Activated T-cell treated with anti-CD3 and anti-CD28 coated beads for 24 hours (primary cell): Measurements from ENCODE around the gene PSMB1.

Source experiments
- DNase-seq: peaks from one replicate; pipeline ENCODE4 v3.0.0-alpha.2; 2020; ENCODE audit warnings: low read depth

PSMB1 gene

GRCh38 chr6:170552765-170553533 lies at the start of gene PSMB1:
Gene PSMB1 (minus strand): TSS chr6:170553307. CDS start chr6:170553242, 65 bp downstream.
- DNase-seq = peak; percentile 81

- DNase-seq = no peak
Measured at GRCh38 chr6:170597278-170597677, 44.2 kb upstream of the PSMB1 start.

- DNase-seq = no peak
Measured at GRCh38 chr6:170596426-170596825, 43.3 kb upstream of the PSMB1 start.

GRCh38 chr6:170590725-170591124 lies 37.6 kb upstream of the PSMB1 start:
- no peak for DNase-seq

- no peak for DNase-seq
Measured at GRCh38 chr6:170584954-170585498, 31.9 kb upstream of the PSMB1 start.

GRCh38 chr6:170584181-170584953 lies 31.3 kb upstream of the PSMB1 start, which contains the start of gene PDCD2:
Gene PDCD2 (minus strand): TSS chr6:170584637. CDS start chr6:170584581, 56 bp downstream.
- peak; percentile 90 for DNase-seq

- no peak for DNase-seq
Measured at GRCh38 chr6:170583756-170584180, 30.7 kb upstream of the PSMB1 start.

- no peak for DNase-seq
Measured at GRCh38 chr6:170578909-170579308, 25.8 kb upstream of the PSMB1 start.

- no peak for DNase-seq
Measured at GRCh38 chr6:170575250-170575649, 22.1 kb upstream of the PSMB1 start.

GRCh38 chr6:170572704-170573466 lies 19.8 kb upstream of the PSMB1 start:
- no peak for DNase-seq

- DNase-seq = no peak
Measured at GRCh38 chr6:170564936-170565530, 11.9 kb upstream of the PSMB1 start.

- no peak for DNase-seq
Measured at GRCh38 chr6:170561555-170561954, 8.4 kb upstream of the PSMB1 start.

- DNase-seq = no peak
Measured at GRCh38 chr6:170555305-170555704, 2.2 kb upstream of the PSMB1 start.

- no peak for DNase-seq
Measured at GRCh38 chr6:170554796-170555137, 1.7 kb upstream of the PSMB1 start.

- peak; percentile 94 for DNase-seq
Measured at GRCh38 chr6:170554013-170554795, 1.1 kb upstream of the PSMB1 start, which contains the start of gene TBP. Gene TBP (plus strand): TSS chr6:170554369. CDS start chr6:170557030, 2,661 bp downstream.

GRCh38 chr6:170553534-170554012 lies 466 bp upstream of the PSMB1 start:
- DNase-seq = no peak

- DNase-seq = no peak
Measured at GRCh38 chr6:170545405-170545804, 7.7 kb downstream of the PSMB1 start.

GRCh38 chr6:170542031-170542719 lies 10.9 kb downstream of the PSMB1 start:
- no peak for DNase-seq

- DNase-seq = no peak
Measured at GRCh38 chr6:170537329-170537728, 15.8 kb downstream of the PSMB1 start.

GRCh38 chr6:170536671-170537070 lies 16.4 kb downstream of the PSMB1 start:
- DNase-seq = no peak
